ENCODE data around the gene EIF2AK3. TPM values are rescaled to one million over a fixed set of nuclear protein-coding genes. Genes with fewer than 3 reads are reported as not detected.
"Not testable (repeated sequence)": the region's sequence is repeated elsewhere in the genome, so short reads cannot be mapped to it uniquely, and the experiment has no call there.

EIF2AK3 gene
- total and polyA plus RNA-seq, 2 donors (not counting 1 experiment from before 2014, with no cell fraction given) = 40.2 to 57.9 TPM

- H3K9ac ChIP-seq (ENCODE audit: low read length) = peak overlapping the region; percentile 98
- Mint-ChIP-seq H3K27me3 (no peaks in the 10 kb centered on the region), H3K4me1 (peaks cover 32% of the 10 kb centered on the region), H3K9me3 (ENCODE audit: insufficient read depth) (no peaks in the 10 kb centered on the region), H3K27ac (no peak overlapping the region), H3K4me3 (no peak overlapping the region)
- H2AFZ ChIP-seq (ENCODE audit: insufficient read depth, low read depth, low read length, poor library complexity, severe bottlenecking) = no peak overlapping the region
- peaks cover 33% of the 10 kb centered on the region for H4K20me1 ChIP-seq (ENCODE audit: control insufficient read depth, insufficient read depth, low read length, poor library complexity, severe bottlenecking)
- H3K4me2 ChIP-seq (replicated peaks; ENCODE audit: low read depth, low read length, poor library complexity, severe bottlenecking) = peak overlapping the region; percentile 77
- WGBS (ENCODE audit: insufficient coverage) = 93% methylated on average over 4 of the region's 4 CpGs
- H3K27ac ChIP-seq (ENCODE audit: low read length in 2 of 2) = peak overlapping the region in 1 of 2 donors; percentile 49
- ChIA-PET POLR2A (no interaction called here), CTCF (no interaction called here)
- H3K4me3 ChIP-seq (ENCODE audit: control extremely low read depth in 1 of 5, extremely low read depth in 1 of 5, insufficient read depth in 1 of 5, low read depth in 2 of 5, low read length in 4 of 5) = peak overlapping the region in 3 of 5 experiments; percentile 58 to 95 (median 75)
- peaks cover 87% of the 10 kb centered on the region for H3K79me2 ChIP-seq (ENCODE audit: control insufficient read depth, insufficient read depth, low read length)
- H3K4me1 ChIP-seq (ENCODE audit: control insufficient read depth in 2 of 2, insufficient read depth in 2 of 2, low read length in 2 of 2) = peaks cover 68 to 72% of the 10 kb centered on the region in 2 donors
- peaks cover 0 to 3% of the 10 kb centered on the region in 2 experiments for H3K36me3 ChIP-seq (replicated peaks in 1 of 2; ENCODE audit: control extremely low read depth in 1 of 2, control insufficient read depth in 1 of 2, extremely low read depth in 1 of 2, insufficient read depth in 2 of 2, low read length in 1 of 2)
- no peak for DNase-seq
- H3K9me3 ChIP-seq (ENCODE audit: control extremely low read depth in 1 of 3, control insufficient read depth in 2 of 3, insufficient read depth in 1 of 3, low read length in 2 of 3) = no peaks in the 10 kb centered on the region
- TF ChIP-seq EZH2 (IDR thresholded peaks at IDR 0.05; ENCODE audit: borderline replicate concordance, insufficient read depth, low read depth, low read length, poor library complexity, severe bottlenecking) (no peak), CTCF (IDR thresholded peaks at IDR 0.05) (no peak)
- no peaks in the 10 kb centered on the region for H3K27me3 ChIP-seq (replicated peaks in 1 of 4; ENCODE audit: control extremely low read depth in 1 of 4, control insufficient read depth in 3 of 4, insufficient read depth in 4 of 4, low read length in 3 of 4)
- ATAC-seq (ENCODE audit: low read depth) = no peak
- intact Hi-C loops (cut with micrococcal nuclease) = loop anchor here (10.0 kb wide), 1 partner anchor 570 kb away; the partner anchor contains the start of gene KRCC1
These were observed 2.8 kb downstream of the EIF2AK3 start for GRCh38 chr2:88624477-88624876.

- H3K4me1 ChIP-seq (ENCODE audit: control insufficient read depth in 2 of 2, insufficient read depth in 2 of 2, low read length in 2 of 2) = peaks cover 67 to 71% of the 10 kb centered on the region in 2 donors
- H3K27ac Mint-ChIP-seq; POLR2A ChIA-PET; H3K9me3 ChIP-seq (ENCODE audit: control extremely low read depth in 1 of 3, control insufficient read depth in 2 of 3, insufficient read depth in 1 of 3, low read length in 2 of 3); ATAC-seq (ENCODE audit: low read depth); H3K36me3 ChIP-seq (replicated peaks in 1 of 2; ENCODE audit: control extremely low read depth in 1 of 2, control insufficient read depth in 1 of 2, extremely low read depth in 1 of 2, insufficient read depth in 2 of 2, low read length in 1 of 2); H3K4me3 Mint-ChIP-seq; H3K27me3 Mint-ChIP-seq; DNase-seq; H3K9ac ChIP-seq (ENCODE audit: low read length); H3K9me3 Mint-ChIP-seq (ENCODE audit: insufficient read depth); H2AFZ ChIP-seq (ENCODE audit: insufficient read depth, low read depth, low read length, poor library complexity, severe bottlenecking); H3K27me3 ChIP-seq (replicated peaks in 1 of 4; ENCODE audit: control extremely low read depth in 1 of 4, control insufficient read depth in 3 of 4, insufficient read depth in 4 of 4, low read length in 3 of 4): not testable (repeated sequence)
- intact Hi-C loops (cut with micrococcal nuclease) = loop anchor here (10.0 kb wide), 1 partner anchor 569 kb away; the partner anchor contains the start of gene KRCC1
- peaks cover 32% of the 10 kb centered on the region for H3K4me1 Mint-ChIP-seq
- H4K20me1 ChIP-seq (ENCODE audit: control insufficient read depth, insufficient read depth, low read length, poor library complexity, severe bottlenecking) = peaks cover 33% of the 10 kb centered on the region
- H3K4me2 ChIP-seq (replicated peaks; ENCODE audit: low read depth, low read length, poor library complexity, severe bottlenecking) = peak overlapping the region; percentile 77
- H3K27ac ChIP-seq (ENCODE audit: low read length in 2 of 2) = peak overlapping the region in 1 of 2 donors; percentile 49
- H3K4me3 ChIP-seq (ENCODE audit: control extremely low read depth in 1 of 5, extremely low read depth in 1 of 5, insufficient read depth in 1 of 5, low read depth in 2 of 5, low read length in 4 of 5) = peak overlapping the region in 2 of 5 experiments; percentile 15 to 75
- 100% methylated on average over 3 of the region's 11 CpGs for WGBS (ENCODE audit: insufficient coverage)
- H3K79me2 ChIP-seq (ENCODE audit: control insufficient read depth, insufficient read depth, low read length) = peaks cover 90% of the 10 kb centered on the region
- CTCF ChIA-PET = interaction anchor here (1.2 to 2.1 kb wide), 3 partner anchors 16 to 46 kb away, joined by 4 to 8 read pairs (median 6); no protein-coding TSS in a partner anchor
These were observed 3.3 kb downstream of the EIF2AK3 start for GRCh38 chr2:88623831-88624465.
